Measurements from ENCODE around the gene OR5H15.

- TF ChIP-seq HNRNPUL1 (IDR thresholded peaks at IDR 0.05; ENCODE audit: low read depth, low read length) (no peak), TFE3 (CRISPR knock-in tag; IDR thresholded peaks at IDR 0.05) (no peak), ZBTB43 (CRISPR knock-in tag; conservative IDR thresholded peaks at IDR 0.05) (no peak), KDM1A (CRISPR knock-in tag; IDR thresholded peaks at IDR 0.05) (no peak), CC2D1A (CRISPR knock-in tag; IDR thresholded peaks at IDR 0.05) (no peak), USF2 (IDR thresholded peaks at IDR 0.05; ENCODE audit: low read depth, low read length) (no peak), USF2 (CRISPR knock-in tag; IDR thresholded peaks at IDR 0.05; ENCODE audit: borderline replicate concordance) (no peak), ASH2L (IDR thresholded peaks at IDR 0.05; ENCODE audit: insufficient read length, low read depth, low read length) (no peak), KAT2B (IDR thresholded peaks at IDR 0.05; ENCODE audit: borderline replicate concordance, low read depth, low read length) (no peak), XBP1 (CRISPR knock-in tag; IDR thresholded peaks at IDR 0.05) (no peak)
These were observed 46.8 kb downstream of the OR5H15 start for GRCh38 chr3:98213276-98213675.
